ENCODE results near the gene C3orf33.
A peak's percentile ranks its signal among the peaks of the same experiment; 100 is the strongest.
"Not testable (repeated sequence)": the region's sequence is repeated elsewhere in the genome, so short reads cannot be mapped to it uniquely, and the experiment has no call there.

Gene C3orf33, protein sequence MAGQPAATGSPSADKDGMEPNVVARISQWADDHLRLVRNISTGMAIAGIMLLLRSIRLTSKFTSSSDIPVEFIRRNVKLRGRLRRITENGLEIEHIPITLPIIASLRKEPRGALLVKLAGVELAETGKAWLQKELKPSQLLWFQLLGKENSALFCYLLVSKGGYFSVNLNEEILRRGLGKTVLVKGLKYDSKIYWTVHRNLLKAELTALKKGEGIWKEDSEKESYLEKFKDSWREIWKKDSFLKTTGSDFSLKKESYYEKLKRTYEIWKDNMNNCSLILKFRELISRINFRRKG

DNA sequence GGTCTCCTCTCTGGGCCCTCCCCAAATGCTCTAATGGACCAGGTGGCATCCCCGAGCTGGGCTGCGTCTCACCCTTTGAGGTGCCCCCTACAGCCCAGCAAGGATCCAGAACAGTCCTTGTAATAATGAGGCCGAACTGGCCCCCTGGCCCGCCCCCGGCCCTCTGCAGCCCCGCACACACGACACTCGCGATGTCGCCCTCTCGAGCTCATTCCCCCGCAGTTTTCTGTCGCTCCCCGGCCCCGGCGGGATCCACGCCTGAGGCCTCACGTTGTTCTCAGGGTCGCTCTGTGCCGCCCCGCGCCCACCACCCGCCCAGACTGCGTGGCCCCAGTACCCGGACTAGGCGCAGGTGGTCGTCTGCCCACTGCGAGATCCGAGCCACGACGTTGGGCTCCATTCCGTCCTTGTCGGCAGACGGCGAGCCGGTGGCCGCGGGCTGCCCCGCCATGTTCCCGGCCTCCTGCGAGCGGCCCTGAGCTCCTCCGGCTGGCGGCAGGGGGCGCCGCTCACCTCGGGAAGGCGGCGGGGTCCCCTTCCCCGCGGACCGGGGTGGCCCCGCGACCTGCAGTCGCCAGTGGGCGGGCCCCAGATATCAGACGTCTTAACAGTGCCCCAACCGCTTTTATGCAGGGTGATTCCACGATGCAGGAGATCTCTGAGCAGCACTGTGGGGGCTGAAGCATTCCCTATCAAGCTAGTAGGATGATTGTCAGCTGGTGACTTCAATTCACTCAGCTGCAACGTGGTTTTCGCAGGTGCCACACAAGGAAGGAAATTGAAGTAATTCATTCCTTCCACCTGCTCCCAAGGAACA is at the start of gene C3orf33:
C3orf33 (minus strand) TSS at position 477 of the 817 bp plus-strand sequence; CDS start at position 451, 26 bp downstream.
- peak; percentile 77 for DNase-seq

DNA sequence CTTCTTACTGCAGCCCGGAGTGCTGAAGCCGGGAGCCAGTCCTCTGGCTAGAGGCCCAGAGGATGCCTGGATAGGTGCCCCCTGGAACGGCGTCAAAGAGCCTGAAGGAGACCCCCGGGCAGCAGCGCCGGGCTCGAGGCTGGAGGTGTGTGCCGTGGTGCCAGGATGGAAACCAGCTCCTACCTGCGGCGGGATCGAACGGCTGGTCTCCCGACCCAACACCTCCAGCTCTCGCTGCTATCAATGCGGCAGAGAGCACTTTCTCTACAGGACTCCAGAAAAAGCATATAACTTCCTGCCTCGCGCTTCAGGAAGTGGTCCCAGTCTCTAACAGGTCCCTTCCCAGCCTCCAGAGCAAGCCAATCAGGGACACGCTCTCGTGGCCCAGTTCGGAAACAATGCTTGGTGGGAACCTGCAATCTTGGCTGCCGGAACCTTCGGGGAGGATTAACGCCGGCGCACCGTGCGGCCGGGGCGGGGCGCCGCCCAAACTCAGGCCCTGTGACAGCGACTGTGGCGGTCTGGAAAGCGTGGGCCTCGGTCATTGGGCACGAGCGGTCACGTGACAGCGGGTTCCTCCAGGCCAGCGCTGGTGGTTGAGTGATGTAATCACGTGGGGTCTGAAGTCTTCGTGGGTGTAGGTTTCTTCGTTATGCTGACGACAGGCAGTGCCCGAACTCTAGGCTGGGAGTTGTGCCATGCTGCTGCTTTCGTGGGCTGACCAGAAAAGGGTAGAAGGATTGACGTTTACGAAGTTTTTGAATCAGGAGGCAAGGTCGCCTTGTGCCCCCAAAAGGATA is 48.3 kb upstream of the C3orf33 start, which contains the start of gene SLC33A1:
SLC33A1 (minus strand) TSS at position 287 of the 800 bp plus-strand sequence. CDS start 430 bp downstream, outside the sequence.
- DNase-seq: peak; percentile 95 to 99

DNA sequence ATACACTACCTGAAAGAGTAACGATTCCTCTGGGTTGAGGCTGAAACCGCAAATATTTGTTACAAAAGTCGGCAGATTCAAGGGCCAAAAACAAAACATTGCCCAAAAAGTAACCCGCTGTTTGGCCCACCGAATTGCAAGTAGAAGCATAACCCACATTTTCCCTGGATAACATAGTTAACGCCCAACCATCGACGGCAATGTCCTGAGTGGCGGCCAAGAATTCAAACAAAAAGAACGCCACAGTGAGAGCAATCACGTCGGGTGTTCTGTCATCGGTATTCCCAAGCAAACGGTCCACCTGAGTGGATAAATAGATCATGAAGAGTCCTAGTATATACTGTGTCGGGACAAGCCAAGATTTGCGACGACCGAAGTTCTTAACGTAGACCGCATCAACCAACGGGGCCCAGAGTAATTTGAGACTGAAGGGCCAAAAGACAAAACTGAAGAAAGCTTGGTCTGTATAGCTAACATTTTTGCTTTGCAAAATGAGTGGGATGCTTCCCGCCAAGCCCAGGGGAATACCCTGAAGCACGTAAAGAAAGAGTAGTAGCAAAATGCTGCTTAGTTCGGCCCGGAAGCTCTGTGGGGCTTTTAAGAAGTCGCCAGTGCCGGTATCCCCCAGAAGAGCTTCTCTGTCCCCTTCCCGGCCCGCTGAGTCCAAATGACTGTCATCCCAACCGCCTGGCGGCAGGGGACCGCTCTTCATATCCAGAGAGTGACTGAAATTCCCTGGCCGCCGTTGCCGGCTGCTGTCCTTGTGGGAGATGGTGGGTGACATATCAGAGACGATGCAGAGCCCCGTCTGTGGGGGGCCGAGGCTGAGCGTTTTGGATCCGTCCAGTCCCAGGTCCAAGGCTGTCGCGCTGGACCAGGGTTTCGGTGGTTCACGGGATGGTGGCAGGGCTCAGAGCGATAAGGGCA is 47.4 kb upstream of the C3orf33 start:
- DNase-seq: peak; percentile 22 to 24

DNA sequence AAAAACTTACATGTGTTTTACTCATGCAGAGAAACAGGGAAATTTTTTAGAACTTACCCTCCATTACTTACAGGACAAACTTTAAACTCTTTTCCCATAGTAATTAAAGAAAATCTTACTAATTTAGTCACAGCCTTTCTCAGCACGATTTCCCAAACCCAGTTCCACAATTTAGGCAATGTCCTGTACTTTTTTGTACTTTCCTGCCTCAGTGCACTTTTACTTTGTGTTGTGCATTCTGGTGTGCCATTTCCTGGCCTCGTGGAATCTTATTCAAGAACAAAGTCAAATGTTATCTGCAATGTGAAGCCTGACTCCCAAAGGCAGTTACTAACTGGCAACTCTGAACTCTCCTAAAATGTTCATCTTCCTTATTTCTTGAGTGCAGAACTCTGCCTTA is 46.3 kb upstream of the C3orf33 start:
- no peak for DNase-seq

DNA sequence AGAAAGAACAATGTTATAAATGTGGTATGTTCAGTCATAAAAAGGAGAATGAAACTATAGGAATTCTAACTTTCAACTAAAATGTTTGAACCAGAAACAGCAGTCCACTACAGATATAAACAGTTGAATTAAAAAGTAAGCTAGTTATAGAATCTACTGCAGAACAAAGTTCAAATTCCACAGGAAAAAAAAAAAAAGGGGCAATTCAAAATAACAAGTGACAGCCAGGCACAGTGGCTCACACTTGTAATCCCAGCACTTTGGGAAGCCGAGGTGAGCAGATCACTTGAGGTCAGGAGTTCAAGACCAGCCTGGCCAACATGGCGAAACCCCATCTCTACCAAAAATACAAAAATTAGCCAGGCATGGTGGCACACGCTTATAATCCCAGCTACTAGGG is 43.3 kb upstream of the C3orf33 start:
- DNase-seq: not testable (repeated sequence)

DNA sequence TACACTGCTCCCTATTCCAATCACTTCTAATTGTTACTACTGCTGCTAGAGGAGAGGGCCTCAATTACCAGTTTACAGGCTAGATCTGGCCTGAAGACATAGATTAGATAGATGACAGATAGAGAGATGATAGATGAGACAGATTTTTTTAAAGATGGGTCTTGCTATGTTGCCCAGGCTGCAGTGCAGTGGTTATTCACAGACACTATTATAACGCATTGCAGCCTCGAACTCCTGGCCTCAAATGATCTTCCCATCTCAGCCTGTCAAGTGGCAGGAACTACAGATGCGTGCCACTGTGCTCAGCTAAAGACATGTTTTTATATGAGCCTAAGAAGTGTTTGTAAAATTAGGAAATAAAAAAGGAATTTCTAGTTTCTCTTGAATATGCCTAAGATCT is 41.9 kb upstream of the C3orf33 start:
- DNase-seq: no peak

DNA sequence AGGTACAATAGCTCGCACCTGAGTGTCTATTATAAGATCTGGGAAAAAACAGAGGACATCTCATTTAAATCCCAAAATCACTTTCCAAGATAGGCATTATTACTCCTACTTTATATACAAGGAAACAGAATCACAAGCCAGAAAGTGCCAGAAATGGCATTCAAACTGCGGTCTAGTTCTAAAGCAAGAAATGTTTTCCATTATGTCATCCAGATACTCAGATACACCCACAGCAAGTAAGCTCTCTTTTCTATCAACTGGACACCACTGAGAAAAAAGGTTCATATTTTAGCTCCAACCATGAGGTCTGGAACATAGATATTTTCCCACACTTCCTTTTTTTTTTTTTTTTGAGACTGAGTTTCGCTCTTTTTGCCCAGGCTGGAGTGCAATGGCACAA is 40.0 kb upstream of the C3orf33 start:
- no peak for DNase-seq

DNA sequence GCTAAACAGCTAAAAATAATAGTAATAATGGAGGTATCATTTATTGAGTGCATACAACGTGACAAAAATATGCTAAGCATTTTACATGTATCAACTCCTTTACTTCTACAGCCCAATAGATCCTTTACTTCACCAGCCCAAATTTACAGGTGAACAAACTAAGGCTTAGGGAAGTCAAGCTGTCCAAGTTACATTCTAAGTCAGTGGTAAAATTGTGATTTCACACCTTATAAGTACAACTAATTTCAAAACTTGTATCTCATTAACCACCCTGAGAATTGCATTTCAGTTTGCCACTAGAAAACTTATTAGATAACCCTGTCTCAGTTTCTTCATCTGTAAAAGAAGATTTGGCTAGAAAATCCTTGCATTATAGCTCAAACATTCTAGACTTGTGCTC is 37.5 kb upstream of the C3orf33 start:
- no peak for DNase-seq

DNA sequence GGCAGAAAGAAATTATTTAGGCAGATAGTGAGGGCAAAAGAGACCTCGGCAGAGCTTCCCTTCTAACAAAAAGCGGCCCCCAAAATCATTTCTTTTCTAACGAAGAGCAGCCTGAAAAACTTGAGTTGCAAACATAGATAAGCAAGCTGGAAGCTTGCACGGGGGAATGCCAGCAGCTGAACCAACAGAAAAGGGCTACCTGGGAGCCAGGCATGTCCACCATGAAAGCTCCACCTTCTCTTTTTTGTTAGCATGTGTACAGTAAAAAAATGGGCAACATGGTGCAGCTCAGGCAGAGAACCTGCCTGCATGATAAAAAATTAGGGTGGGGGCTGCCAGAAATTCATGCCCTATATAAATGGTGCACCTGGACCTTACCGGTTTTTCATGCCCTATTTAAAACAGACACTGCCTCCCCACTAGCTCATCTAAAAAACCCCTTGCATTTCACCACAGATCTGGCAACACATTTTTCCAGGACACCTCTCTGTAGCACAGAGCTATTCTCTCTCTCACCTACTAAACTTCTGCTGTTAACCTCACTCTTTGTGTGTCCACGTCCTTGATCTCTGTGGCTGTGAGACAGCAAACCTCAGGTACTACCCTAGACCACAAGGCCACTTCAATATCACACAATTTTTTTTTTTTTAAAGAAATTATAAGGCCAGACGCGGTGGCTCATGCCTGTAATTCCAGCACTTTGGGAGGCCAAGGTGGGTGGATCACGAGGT is 29.4 kb upstream of the C3orf33 start:
- DNase-seq: no peak

DNA sequence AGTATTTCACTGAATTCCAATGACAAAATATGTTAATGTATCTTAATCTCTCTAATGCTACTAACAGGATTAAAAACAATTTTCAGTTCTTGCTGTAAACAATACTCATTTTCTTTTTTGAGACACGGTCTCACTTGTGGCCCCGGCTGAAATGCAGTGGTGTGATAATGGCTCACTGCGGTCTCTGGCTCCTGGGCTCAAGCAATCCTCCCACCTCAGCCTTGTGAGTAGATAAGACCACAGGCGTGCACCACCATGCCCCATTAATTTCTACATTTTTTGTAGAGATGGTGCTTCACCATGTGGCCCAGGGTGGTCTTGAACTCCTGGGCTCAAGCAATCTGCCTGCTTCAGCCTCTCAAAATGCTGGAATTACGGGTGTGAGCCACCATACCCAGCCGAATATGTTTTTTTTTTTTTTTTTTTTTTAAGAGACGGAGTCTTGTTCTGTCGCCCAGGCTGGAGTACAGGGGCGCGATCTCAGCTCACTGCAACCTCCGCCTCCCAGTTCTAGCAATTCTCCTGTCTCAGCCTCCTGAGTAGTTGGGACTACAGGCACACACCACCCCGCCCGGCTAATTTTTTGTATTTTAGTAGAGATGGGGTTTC is 22.5 kb upstream of the C3orf33 start:
- DNase-seq: not testable (repeated sequence)

DNA sequence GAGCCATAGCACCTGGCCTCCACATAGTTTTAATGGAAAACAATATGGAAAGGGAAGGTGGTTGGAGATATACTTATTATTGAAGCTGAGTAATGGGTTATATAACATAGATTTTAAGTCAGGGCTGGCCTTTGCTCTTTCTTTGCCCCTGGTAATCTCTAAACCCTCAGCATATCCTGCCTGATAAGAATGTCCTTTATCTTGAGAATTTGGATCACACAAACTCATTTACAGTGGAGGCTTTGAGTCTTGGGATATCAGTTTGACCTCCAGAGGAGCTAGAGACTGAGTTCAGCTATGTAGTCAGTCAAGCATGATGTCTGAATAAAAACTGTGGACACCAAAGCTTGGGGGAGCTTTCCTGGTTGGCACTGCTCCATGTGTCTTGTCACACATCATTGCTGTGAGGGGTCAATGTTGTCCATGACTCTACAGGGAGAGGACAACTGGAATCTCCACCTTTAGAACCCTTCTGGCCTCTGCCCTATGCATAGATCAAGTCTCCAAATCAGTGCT is 9.0 kb upstream of the C3orf33 start:
- DNase-seq: no peak

DNA sequence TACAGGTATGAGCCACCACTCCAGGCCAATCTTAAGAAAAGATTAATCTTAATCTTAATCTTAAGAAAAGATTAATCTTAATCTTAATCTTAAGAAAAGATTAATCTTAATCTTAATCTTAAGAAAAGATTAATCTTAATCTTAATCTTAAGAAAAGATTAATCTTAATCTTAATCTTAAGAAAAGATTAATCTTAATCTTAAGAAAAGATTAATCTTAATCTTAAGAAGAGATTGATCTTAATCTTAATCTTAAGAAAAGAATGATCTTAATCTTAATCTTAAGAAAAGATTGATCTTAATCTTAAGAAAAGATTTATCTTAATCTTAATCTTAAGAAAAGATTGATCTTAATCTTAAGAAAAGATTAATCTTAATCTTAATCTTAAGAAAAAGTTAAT is 7.1 kb upstream of the C3orf33 start:
- DNase-seq: not testable (repeated sequence)

DNA sequence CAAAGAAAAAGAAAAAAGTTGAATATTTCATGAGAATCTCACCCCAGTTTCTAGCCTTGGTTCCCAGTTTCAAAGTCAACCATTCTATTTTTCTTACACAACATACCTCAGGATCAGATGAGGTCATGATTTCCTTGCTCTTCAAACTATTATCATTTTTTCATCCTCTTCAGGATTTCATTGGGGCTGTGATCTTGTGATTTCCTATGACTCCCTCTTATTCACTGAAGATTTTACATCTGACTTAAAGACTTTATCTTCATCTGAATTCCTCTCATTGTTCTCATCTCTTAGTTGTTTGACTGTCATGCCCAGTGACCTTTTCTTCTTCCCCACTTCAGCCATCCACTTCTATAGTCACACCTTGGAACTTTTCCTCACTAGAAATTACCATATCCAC is 3.1 kb upstream of the C3orf33 start:
- no peak for DNase-seq

DNA sequence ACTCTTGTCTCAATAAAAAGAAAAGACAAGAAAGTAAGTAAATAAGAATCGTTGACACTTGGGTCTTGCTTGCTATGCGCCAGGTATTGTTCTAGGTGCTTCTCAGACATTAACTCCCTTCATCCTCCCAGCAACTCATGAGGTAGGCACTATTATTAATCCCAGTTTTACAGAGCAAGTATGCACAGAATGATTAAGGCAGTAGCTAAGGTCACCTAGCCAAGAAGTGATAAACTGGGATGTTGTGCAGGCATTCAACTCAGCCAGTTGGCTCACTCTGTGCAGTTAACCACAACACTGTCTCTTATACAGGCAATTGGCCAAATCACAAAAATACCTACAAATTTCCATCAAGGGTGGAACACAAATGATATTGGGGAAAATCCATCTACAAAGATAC is 1.7 kb upstream of the C3orf33 start:
- no peak for DNase-seq

DNA sequence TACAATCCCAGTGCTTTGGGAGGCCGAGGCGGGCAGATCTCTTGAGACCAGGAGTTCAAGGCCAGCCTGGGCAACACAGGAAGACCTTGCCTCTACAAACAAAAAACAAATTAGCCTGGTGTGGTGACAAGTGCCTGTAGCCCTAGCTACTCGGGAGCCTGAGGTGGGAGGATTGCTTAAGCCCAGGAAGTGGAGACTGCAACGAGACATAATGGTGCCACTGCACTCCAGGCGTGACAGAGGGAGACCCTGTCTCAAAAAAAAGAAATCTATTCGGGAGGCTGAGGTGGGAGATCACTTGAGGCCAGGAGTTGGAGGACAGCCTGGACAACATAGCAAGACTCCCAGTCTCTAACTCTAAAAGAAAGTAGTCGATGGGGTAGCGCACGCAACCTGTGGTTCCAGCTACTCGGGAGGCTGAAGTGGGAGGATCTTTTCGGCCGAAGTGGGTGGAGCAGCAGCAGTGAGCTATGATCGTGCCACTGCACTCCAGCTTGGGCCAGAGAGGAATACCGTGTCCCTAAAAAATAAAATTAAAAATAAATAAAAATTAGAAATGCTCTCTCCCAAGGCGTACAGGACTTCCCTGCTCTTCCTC is 775 bp downstream of the C3orf33 start:
- DNase-seq: peak; percentile 35 to 49

DNA sequence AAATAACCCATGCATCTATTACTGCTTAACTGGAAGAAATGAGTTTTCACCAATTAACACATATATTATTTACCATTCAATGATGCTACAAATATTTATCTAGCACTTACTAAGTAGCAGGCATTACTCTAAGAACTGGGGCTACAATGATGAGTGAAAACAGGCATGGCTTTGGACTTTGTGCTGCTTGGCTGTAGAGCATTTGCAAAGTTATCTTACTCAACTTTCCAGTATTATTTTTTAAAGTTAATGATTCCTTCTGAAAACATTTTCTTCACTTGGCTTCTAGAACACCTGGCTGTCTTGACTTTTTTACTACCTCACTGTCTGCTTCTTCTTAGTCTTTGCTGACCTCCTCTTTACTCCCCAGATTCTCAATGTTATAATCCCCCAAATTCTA is 1.8 kb downstream of the C3orf33 start:
- DNase-seq: no peak

DNA sequence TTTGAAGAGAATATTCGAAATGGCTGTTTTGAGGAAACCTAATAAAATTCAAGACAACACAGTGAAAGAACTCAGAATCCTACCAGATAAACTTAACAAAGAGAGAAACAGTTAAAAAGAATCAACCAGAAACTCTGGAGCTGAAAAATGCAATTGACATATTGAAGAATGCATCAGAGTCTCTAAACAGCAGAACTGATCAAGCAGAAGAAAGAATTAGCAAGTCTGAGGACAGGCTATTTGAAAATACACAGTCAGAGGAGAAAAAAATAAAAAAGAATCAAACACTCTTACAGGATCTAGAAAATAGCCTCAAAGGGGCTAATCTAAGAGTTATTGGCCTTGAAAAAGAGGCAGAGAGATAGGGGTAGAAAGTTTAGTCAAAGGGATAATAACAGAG is 13.5 kb downstream of the C3orf33 start:
- no peak for DNase-seq

DNA sequence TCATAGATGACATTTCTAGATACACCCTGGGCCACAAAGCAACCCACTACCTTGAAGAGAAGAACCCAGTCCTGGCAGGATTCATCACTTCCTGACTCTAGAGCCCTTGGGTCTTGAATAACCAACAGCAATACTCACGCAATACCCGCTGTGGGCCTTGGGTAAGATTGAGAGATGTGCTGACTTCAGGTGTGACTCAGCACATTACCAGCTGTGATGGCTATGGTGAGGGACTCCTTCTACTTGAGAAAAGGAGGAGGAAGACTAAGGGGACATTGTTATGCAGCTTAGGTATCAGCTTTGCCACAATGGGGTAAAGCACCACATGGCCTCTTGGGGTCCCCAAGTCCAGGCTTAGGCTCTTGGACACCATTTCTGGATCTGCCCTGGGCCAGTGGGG is 14.9 kb downstream of the C3orf33 start:
- no peak for DNase-seq

DNA sequence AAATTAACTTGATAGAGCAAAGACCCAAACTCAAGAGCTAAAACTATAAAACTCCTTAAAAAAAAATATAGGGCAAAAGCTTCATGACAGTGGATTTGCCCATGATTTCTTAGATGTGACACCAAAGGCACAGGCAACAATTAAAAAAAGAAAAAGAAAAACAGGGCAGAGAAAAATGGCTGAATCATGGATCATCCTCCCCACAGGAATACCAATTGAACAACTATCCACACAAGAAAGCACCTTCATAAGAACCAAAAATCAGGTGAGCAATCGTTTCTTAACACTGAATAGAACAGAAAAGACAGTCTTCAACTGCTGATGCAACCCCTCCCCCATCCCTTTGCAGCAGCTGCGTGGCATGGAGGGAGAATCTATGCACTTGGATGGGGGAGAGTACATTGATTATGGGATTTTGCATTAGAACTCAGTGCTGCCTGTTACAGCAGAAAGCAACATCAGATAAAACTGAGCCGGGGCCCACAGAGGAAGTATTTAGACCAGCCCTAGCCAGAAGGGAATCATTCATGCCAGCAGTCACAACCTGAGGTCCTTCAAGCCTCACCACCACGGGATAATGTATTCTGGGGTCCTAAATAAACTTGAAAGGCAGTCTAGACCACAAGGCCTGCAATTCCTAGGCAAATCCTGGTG is 15.7 kb downstream of the C3orf33 start:
- no peak for DNase-seq

Measured in stimulated activated CD4-positive, alpha-beta T cell treated with anti-CD3 and anti-CD28 coated beads, Interleukin-4, amount 100 ng/mL, for 4 hours (primary cell).